ENCODE data around the gene ASB5.
"Not testable (repeated sequence)": the region's sequence is repeated elsewhere in the genome, so short reads cannot be mapped to it uniquely, and the experiment has no call there.

Gene ASB5

DNA sequence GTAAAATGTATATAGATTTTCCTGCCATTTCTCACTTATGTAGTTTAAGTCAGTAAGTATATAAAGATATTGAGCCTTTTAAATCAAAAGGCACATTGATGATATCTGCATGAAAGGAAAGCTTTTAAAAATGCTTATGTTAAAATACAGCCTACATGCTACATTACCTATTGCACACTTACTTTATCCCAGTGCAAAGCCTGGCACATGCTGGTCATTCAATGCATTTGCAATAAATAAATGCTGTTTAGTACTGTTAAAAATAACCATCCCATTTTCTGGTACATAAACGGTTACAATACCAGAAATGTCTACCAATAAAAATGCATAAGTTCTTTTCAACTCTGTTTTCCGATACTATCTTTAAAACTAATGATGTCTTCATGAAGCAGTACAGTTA is 51.5 kb downstream of the ASB5 start:
- no peak for DNase-seq (ENCODE audit: low read depth)

DNA sequence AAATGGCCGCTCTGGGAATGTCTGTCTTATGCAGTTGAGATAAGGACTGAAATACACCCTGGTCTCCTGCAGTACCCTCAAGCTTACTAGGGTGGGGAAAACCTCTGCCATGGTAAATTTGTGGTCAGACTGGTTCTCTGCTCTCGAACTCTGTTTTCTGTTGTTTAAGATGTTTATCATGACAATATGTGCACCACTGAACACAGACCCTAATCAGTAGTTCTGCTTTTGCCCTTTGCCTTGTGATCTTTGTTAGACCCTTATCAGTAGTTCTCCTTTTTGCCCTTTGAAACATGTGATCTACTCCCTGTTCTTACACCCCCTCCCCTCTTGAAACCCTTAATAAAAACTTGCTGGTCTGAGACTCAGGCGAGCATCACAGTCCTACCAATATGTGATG is 56.7 kb downstream of the ASB5 start:
- DNase-seq (ENCODE audit: low read depth): not testable (repeated sequence)

DNA sequence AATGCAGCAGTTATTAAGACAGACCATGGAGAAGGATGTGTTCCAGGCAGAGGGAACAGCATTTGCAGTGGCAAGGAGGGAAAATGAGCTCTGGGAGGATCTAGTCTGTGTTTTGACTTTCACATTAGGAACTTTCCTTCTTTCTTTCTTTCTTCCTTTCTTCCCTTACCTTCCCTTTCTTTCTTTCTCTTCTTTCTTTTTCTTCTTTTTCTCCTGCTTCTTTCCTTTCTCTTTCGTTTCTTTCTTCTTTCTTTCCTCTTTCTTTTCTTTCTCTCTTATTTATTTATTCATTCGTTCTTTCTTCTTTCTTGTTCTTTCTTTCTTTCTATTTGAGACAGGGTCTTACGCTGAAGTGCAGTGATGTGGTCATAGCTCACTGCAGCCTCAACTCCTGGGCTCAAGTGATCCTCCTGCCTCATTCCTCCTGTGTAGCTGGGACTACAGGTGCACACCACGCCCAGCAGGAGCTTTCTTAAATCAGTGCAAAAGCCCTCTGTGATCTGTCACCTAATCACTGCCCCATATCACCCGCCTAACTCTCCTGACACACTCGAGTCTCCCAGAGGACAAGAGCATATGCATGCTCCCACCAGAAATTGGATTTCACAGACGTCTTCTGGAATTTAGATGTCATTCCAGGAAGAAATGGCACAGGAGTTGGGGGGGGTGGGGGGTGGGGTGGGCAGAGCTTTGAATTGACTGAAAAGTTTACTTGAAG is 58.3 kb downstream of the ASB5 start:
- no peak for DNase-seq (ENCODE audit: low read depth)

GRCh38 chr4:176210101-176210500 is 58.9 kb downstream of the ASB5 start:
- DNase-seq (ENCODE audit: low read depth): no peak

DNA sequence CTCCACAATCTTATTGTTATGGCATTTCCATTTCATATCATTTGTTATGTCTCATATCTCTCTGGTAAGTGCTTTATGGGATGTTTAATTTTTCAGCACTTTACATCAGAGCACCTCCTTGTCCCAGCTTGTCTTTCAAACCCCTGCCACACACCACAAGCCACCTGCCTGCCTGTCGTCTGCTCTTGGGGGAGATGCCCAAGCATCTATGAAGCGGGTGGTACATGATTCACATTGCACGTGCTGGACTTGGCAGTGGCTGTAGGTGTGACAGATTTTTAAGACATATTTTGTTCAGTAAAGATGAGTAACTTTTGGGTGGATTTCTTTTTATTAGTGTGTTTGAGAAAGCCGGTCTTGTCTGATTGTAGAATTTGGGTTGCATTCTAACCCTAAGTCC is 59.5 kb downstream of the ASB5 start:
- DNase-seq (ENCODE audit: low read depth): no peak

DNA sequence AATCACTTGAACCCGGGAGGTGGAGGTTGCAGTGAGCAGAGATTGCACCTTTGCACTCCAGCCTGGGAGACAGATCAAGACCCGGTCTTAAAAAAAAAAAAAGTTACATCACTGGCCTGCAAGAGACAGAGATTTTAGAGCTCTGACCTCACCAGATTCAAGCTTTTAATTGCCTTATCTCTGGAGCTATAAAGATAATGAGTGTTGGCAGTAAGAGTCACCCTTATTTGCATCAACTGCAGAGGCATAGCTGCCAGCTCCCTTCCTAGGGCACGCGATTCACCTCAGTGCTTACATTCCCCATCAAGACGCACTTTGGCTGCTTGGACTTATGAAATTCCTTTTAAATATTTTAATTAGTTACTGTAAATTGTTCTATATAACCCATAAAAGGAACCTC is 61.2 kb downstream of the ASB5 start:
- no peak for DNase-seq (ENCODE audit: low read depth)

GRCh38 chr4:176205299-176205698 is 63.7 kb downstream of the ASB5 start:
- no peak for DNase-seq (ENCODE audit: low read depth)

DNA sequence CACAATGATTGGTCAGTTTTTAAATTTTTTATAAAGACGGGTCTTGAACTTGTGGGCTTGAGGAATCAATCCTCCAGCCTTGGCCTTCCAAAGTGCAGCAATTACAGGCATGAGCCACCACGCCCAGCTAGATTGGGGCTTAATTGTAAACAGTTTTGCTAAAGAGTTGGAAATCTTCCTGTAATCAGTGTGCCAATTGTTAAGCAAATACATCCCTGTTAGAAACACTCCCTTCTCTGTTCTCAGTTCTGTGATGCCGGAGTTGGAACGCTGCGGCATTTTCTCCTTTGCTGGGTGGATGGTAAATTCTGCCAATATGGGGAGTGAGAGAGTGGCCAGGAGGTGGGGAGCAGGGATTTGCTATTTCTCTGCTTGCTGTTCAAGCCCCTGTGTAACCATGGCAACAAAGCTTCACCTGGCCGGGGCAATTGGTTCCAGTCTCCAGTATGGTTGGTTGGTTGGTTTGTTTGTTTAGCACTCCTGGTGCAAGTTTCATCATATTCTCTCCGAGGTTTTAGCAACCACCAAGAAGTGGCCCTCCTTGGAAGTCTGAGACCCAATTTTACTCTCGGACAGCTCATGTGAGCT is 70.6 kb downstream of the ASB5 start:
- DNase-seq (ENCODE audit: low read depth): no peak

DNA sequence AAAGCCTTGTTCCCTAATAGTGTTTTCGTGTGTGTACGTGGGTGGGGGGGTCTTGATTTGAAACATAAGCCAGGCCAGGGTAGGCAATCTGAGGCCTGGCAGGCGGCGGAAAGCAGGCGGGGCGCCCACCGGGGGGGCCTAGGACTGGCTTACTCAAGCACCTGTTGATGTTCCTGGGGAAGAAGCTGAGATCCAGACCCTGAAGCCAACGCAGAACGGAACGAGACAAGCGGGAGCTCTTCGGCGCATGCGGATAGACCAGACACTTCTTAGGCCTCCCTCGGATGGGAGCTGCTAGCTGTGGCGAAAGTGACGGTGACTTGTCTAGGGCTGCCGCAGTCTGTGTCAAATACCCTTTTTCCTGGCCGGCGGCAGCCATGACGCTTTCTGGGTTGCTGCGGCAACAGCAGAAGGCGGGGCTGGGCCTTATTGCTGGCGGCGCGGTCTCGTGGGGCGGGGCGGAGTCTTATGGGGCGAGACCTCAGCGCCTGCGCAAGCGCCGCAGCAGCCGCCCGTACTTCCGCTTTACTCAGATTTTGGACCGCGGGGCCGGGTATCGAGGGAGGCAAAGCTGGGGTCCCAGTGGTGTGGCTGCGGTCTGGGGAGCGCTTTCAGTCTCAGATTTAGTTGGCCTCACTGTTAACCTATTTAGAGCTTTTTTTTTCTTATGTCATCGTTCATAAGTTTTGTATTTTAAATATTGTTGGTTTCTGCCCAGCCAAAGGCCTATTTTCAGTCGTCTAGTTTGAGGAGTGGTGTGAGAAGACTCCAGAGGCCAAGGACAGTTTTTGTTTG is 73.6 kb downstream of the ASB5 start, which contains the start of gene SPATA4:
SPATA4 (minus strand) TSS at position 402 of the 795 bp plus-strand sequence; CDS start at position 379, 23 bp downstream.
- peak; percentile 48 for DNase-seq (ENCODE audit: low read depth)

GRCh38 chr4:176193938-176194337 is 75.1 kb downstream of the ASB5 start:
- DNase-seq (ENCODE audit: low read depth): peak; percentile 60

DNA sequence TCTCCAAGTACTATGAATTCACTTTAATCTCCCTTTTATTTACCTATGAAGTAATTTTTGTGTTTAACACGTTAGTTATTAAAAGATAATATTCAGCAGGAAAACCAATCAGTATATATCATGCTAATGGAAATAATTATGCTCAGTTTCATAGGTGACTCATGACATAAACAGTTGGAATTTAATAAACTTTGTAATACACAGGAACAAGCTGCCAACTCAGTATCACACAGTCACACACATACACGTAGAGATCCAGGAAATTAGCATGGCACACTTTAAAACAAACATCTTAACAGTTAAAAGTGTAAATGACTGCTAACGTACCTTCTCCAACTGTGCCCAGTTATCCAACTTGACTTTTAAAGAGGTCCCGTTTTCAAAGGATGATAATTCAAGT is 75.9 kb downstream of the ASB5 start:
- DNase-seq (ENCODE audit: low read depth): no peak

GRCh38 chr4:176191974-176192373 is 77.0 kb downstream of the ASB5 start:
- no peak for DNase-seq (ENCODE audit: low read depth)

- no peak for DNase-seq (ENCODE audit: low read depth)
These were observed 78.9 kb downstream of the ASB5 start for GRCh38 chr4:176189891-176190795.

- DNase-seq (ENCODE audit: low read depth): no peak
These were observed 80.4 kb downstream of the ASB5 start for GRCh38 chr4:176188654-176189053.

- DNase-seq (ENCODE audit: low read depth): no peak
These were observed 81.4 kb downstream of the ASB5 start for GRCh38 chr4:176187624-176188023.

DNA sequence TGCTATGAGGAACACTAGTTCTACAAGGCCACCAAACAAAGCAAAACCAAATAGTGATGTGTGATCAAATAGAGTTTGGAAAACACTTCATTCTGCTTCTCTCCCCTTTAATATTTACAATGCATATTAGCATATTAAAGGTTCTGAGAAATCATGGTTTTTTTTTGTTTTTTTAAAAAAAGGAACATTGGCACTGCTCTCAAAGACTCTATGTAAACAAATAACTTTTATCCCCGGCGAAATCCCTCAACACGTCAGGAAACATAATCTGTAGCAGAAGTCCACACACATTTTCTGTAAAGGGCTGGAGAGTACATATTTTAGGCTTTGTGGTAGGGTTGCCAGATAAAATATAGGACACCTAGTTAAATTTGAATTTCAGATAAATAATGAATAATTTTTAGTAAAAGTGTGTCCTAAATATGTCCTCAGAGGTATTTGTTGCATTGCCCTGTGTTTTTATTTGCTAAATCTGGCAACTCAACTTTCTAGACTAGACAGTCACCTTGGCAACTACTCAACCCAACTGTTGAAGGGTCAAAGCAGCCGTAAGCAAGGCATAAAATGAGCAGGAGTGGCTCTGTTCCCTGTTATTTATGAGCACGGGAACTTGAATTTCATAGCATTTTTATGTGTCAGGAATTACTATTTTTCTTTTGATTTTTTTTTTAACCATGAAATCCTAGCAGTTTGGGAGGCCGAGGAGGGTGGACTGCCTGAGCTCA is 82.2 kb downstream of the ASB5 start:
- no peak for DNase-seq (ENCODE audit: low read depth)

GRCh38 chr4:176186067-176186466 is 83.0 kb downstream of the ASB5 start:
- no peak for DNase-seq (ENCODE audit: low read depth)

DNA sequence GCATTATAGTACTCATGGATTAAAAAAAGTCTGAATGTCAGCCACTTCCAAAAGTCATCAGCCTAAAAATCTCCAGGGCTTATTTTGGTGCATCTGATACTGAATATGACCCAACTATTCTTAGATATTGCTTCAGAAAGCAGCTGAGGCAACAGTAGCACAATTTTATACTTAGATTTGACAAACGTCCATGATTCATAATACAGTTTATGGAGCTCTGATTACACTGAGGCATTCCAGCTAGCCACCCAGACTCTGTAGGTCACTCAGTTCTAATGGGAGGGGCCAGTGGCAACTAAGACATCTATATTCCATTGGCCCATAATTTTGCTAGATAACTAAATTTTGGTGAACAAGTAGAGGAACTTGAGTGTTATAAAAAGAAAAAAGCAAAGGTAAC is 84.0 kb downstream of the ASB5 start:
- DNase-seq (ENCODE audit: low read depth): peak; percentile 57

Data from GM04503 (cell line).